ENCODE data around the gene CFAP210. TPM values are rescaled to one million over a fixed set of nuclear protein-coding genes. Genes with fewer than 3 reads are reported as not detected.

CFAP210 gene
- total and polyA plus RNA-seq, 9 of the 15 experiments (the other 6 are each of a cell fraction or from before 2014, with no cell fraction given), result 0.75 to 3.6 (median 1.3) TPM

- no peak for TF ChIP-seq ZBTB5 (IDR thresholded peaks at IDR 0.05)
- TF ChIP-seq ZNF408 (CRISPR knock-in tag; IDR thresholded peaks at IDR 0.05; ENCODE audit: low read depth), result no peak
Measured at GRCh38 chr2:169736902-169737301, 42.7 kb upstream of the CFAP210 start (continued).

- Histone ChIP-seq H3K9me1 (ENCODE audit: control insufficient read depth, insufficient read depth, low read length) (no peaks in the 10 kb centered on the region), H3K9ac (ENCODE audit: insufficient read depth in 1 of 2, low read depth in 2 of 2, low read length in 2 of 2) (peak overlapping the region in 1 of 2 experiments; percentile 76; a peak in 1 of 4 replicates), H3K9me3 (replicated peaks; ENCODE audit: control insufficient read depth, insufficient read depth, low read depth, low read length) (no peaks in the 10 kb centered on the region), H2AFZ (ENCODE audit: low read depth, low read length) (no peak overlapping the region), H3K4me2 (ENCODE audit: insufficient read depth, low read length) (peak overlapping the region; percentile 52), H3K79me2 (ENCODE audit: control insufficient read depth, insufficient read depth, low read length) (peaks cover 53% of the 10 kb centered on the region), H3K36me3 (ENCODE audit: control insufficient read depth, insufficient read depth, low read length) (peaks cover 28% of the 10 kb centered on the region; the same call in 2 of the 3 replicates), H3K4me3 (peak overlapping the region; percentile 64; the same call in 1 of the 2 replicates), H3K27ac (ENCODE audit: extremely low read depth, low read depth, low read length) (no peak overlapping the region; the same call in 2 of the 3 replicates), H4K20me1 (replicated peaks; ENCODE audit: control insufficient read depth, insufficient read depth, low read length) (no peaks in the 10 kb centered on the region), H3K4me1 (replicated peaks in 1 of 2; ENCODE audit: control insufficient read depth in 2 of 2, insufficient read depth in 2 of 2, low read length in 2 of 2) (peaks cover 18 to 27% of the 10 kb centered on the region in 2 experiments), H3K27me3 (ENCODE audit: control insufficient read depth in 2 of 2, insufficient read depth in 2 of 2, low read length in 2 of 2) (no peaks in the 10 kb centered on the region)
- ATAC-seq (no peak; the same call in 2 of the 3 replicates), DNase-seq (ENCODE audit: extremely low read depth in 1 of 4, low spot score in 3 of 4) (no peak), FAIRE-seq (no peak)
- POLR2A ChIA-PET, result interaction anchor here (1.0 to 8.3 kb wide), 7 partner anchors 10 to 63 kb away, joined by 3 to 51 read pairs (median 4); partner anchors contain the start of gene SSB
- TF ChIP-seq HDAC1 (IDR thresholded peaks at IDR 0.05) (0 out of 4 replicates have a peak, but pooled peaks of 1 of the 2 experiments have one; percentile 38), MEF2A (IDR thresholded peaks at IDR 0.05; ENCODE audit: control insufficient read depth, low read depth, low read length) (no peak)
- intact Hi-C loops (cut with micrococcal nuclease) (no loop called here), in situ Hi-C loops (cut with MboI) (no loop called here)
- TSS peak; percentile 66 for BruUV-seq (replicated peaks)
- 52% methylated on average over 4 of the region's 4 CpGs for WGBS (ENCODE audit: insufficient coverage, low coverage, missing lambda C conversion rate)
- CTCF ChIA-PET (ENCODE audit: low intra/inter-chr PET ratio), result no interaction called here
Measured at GRCh38 chr2:169735623-169736022, 41.4 kb upstream of the CFAP210 start.
